Psoas muscle (tissue), 8 donors: ENCODE measurements around the gene CCDC160. TPM values are rescaled to one million over a fixed set of nuclear protein-coding genes. Genes with fewer than 3 reads are reported as not detected.

Experiments
- ATAC-seq, 4 donors: fragments of 200-7000 bp; cut with Tn5 transposase; one replicate each; pipeline ENCODE4 v1.9.1; 2020; ENCODE audit warnings: moderate library complexity in 3 of 4, mild to moderate bottlenecking in 2 of 4
- DNase-seq, 2 donors: peaks; one replicate each; pipeline ENCODE4 v3.0.0-alpha.2; 2020
- H3K27ac ChIP-seq: fragments of 200-600 bp; one replicate; pipeline ENCODE4 v1.8.0; 2022
- H3K27me3 ChIP-seq, 3 donors: fragments of 200-600 bp in 1 of 3; one replicate each; pipeline versions ENCODE4 v1.6.1 to v1.8.0; 2013 to 2022; ENCODE audit warnings: low read length in 2 of 3, mild to moderate bottlenecking in 2 of 3, moderate library complexity in 1 of 3; ENCODE audit not compliant: insufficient read depth in 3 of 3
- H3K36me3 ChIP-seq, 2 donors: fragments of 200-600 bp in 1 of 2; one replicate each; pipeline versions ENCODE4 v1.6.1 to v1.8.0; 2013 to 2022; ENCODE audit warnings: low read depth in 1 of 2, mild to moderate bottlenecking in 1 of 2, moderate library complexity in 1 of 2; ENCODE audit not compliant: insufficient read depth in 1 of 2
- H3K4me1 ChIP-seq: fragments of 200-600 bp; one replicate; pipeline ENCODE4 v1.8.0; 2022
- H3K4me3 ChIP-seq: fragments of 200-600 bp; one replicate; pipeline ENCODE4 v1.8.0; 2022; ENCODE audit warnings: mild to moderate bottlenecking
- H3K9me3 ChIP-seq: fragments of 200-600 bp; one replicate; pipeline ENCODE4 v1.8.0; 2022
- CTCF ChIP-seq: fragments of 200-600 bp; IDR thresholded peaks from one replicate; pipeline ENCODE4 v1.8.0; 2022; ENCODE audit warnings: antibody characterized with exemption
- WGBS, 3 donors: extraction: QIAGEN DNeasy Blood & Tissue Kit; methylation state at CpG; one replicate each; pipeline versions ENCODE4 v1.1.6 to v1.1.7; 2013; 5-methylcytosine and 5-hydroxymethylcytosine counted together
- intact Hi-C, 2 donors: fragments of 100-400 bp; cut with DNase I; formaldehyde crosslinking; loops; one replicate each; pipeline versions ENCODE4 v1.11.0 to v1.14.2; 2022
- polyA plus RNA-seq, 3 donors: library from polyadenylated mRNA; stranded (reverse); fragments of 200-250 nt; gene quantifications; one replicate each; pipeline ENCODE4 v1.2.3, GENCODE V29; 2013
- total RNA-seq, 4 donors: library from RNA; stranded (reverse); fragmentation: NEBNext Ultra II Directional in 2 of 4; extraction: Animal tissue kit (Norgen Biotek cat#: 25700) in 2 of 4; gene quantifications; one replicate each; pipeline versions ENCODE4 v1.2.1 to v1.2.4, GENCODE V29; 2021 to 2023
- donor health status: healthy with polysubstance abuse.
- donor health status: DM: no; HTN: no; CAD: no; lungs with moderate emphysema.
- donor health status: Bipolar disorder and iron deficiency.
- donor health status: healthy.
- donor health status: DM: yes; HTN: yes; CAD: no.
- donor health status: DM: no; HTN: no; CAD: no.
- donor health status: DM: no; HTN: no; CAD: no.
- donor health status: DM: yes; HTN: yes; CAD: no.

CCDC160 gene
- total and polyA plus RNA-seq, 7 donors: 0.41 to 5.2 (median 0.97) TPM; not detected in 1

GRCh38 chrX:134249241-134249640, 12.3 kb downstream of the CCDC160 start:
- no peak overlapping the region for H3K4me3 ChIP-seq
- ATAC-seq: no peak
- H3K4me1 ChIP-seq: no peaks in the 10 kb centered on the region
- intact Hi-C loops: no loop called here
- DNase-seq: no peak
- no peak overlapping the region for H3K27ac ChIP-seq
- no peak for TF ChIP-seq CTCF
- H3K27me3 ChIP-seq: no peaks in the 10 kb centered on the region
- no peaks in the 10 kb centered on the region for H3K9me3 ChIP-seq
- H3K36me3 ChIP-seq: no peaks in the 10 kb centered on the region

GRCh38 chrX:134251241-134251640, 14.3 kb downstream of the CCDC160 start:
- Histone ChIP-seq H3K36me3 (no peaks in the 10 kb centered on the region), H3K4me1 (no peaks in the 10 kb centered on the region), H3K27me3 (no peaks in the 10 kb centered on the region), H3K27ac (no peak overlapping the region), H3K9me3 (no peaks in the 10 kb centered on the region), H3K4me3 (no peak overlapping the region)
- intact Hi-C loops: no loop called here
- WGBS, 3 donors: 0 to 17% methylated on average over 1 of the region's 1 CpG; no CpG with 5 or more reads in 1 of the 3 donors
- ATAC-seq: no peak
- TF ChIP-seq CTCF: no peak
- no peak for DNase-seq

- no peak overlapping the region for H3K27ac ChIP-seq
- no peak for ATAC-seq
- intact Hi-C loops: no loop called here
These were observed 17.5 kb downstream of the CCDC160 start for GRCh38 chrX:134254511-134254910.

GRCh38 chrX:134255555-134255954, 18.6 kb downstream of the CCDC160 start:
- intact Hi-C loops: no loop called here
- no peak overlapping the region for H3K27ac ChIP-seq
- H3K36me3 ChIP-seq: no peaks in the 10 kb centered on the region
- DNase-seq (no peak), ATAC-seq (no peak)
- no peaks in the 10 kb centered on the region for H3K9me3 ChIP-seq
- no peaks in the 10 kb centered on the region for H3K4me1 ChIP-seq
- no peaks in the 10 kb centered on the region for H3K27me3 ChIP-seq
- no peak overlapping the region for H3K4me3 ChIP-seq
- 80 to 94% (median 93%) methylated on average over 5 of the region's 5 CpGs for WGBS, 3 donors
- TF ChIP-seq CTCF: no peak

More at GRCh38 chrX:134254511-134254910, 17.5 kb downstream of the CCDC160 start:
- no peaks in the 10 kb centered on the region for H3K9me3 ChIP-seq
- H3K4me3 ChIP-seq: no peak overlapping the region
- no peaks in the 10 kb centered on the region for H3K36me3 ChIP-seq
- TF ChIP-seq CTCF: no peak
- H3K27me3 ChIP-seq: no peaks in the 10 kb centered on the region
- no peaks in the 10 kb centered on the region for H3K4me1 ChIP-seq
- no peak for DNase-seq

- no peak for TF ChIP-seq CTCF
- no peak overlapping the region for H3K4me3 ChIP-seq
- intact Hi-C loops: no loop called here
- H3K36me3 ChIP-seq: no peaks in the 10 kb centered on the region
- no peaks in the 10 kb centered on the region for H3K4me1 ChIP-seq
- no peak overlapping the region for H3K27ac ChIP-seq
- H3K9me3 ChIP-seq: no peaks in the 10 kb centered on the region
- ATAC-seq: no peak
- 71 to 81% (median 74%) methylated on average over 2 of the region's 2 CpGs for WGBS, 3 donors
- no peaks in the 10 kb centered on the region for H3K27me3 ChIP-seq
- DNase-seq: no peak
These were observed 19.7 kb downstream of the CCDC160 start for GRCh38 chrX:134256684-134257083.
